H9 (cell line): ENCODE results near the gene CCNJL. TPM values are rescaled to one million over a fixed set of nuclear protein-coding genes. Genes with fewer than 3 reads are reported as not detected.

Experiments used
- DNase-seq: peaks from one replicate; pipeline ENCODE4 v3.0.0-alpha.2; 2017
- H2AFZ ChIP-seq: one replicate; pipeline ENCODE4 v1.6.1; 2013; ENCODE audit warnings: mild to moderate bottlenecking, low read length, control low read depth, moderate library complexity
- H2AK5ac ChIP-seq: 2 replicates; pipeline ENCODE4 v1.6.1; 2013; ENCODE audit warnings: low read length, control low read depth, mixed read lengths; ENCODE audit not compliant: insufficient read length
- H2BK120ac ChIP-seq: one replicate; pipeline ENCODE4 v1.6.1; 2013; ENCODE audit warnings: low read depth, mild to moderate bottlenecking, low read length, control low read depth, inconsistent platforms; ENCODE audit not compliant: poor library complexity, severe bottlenecking
- H2BK12ac ChIP-seq: 2 replicates; pipeline ENCODE4 v1.6.1; 2013; ENCODE audit warnings: low read length, control low read depth, mixed read lengths, low read depth; ENCODE audit not compliant: insufficient read length
- H2BK15ac ChIP-seq: 2 replicates; pipeline ENCODE4 v1.6.1; 2013; ENCODE audit warnings: low read depth, low read length, control low read depth
- H2BK20ac ChIP-seq: one replicate; pipeline ENCODE4 v1.6.1; 2013; ENCODE audit warnings: low read depth, mild to moderate bottlenecking, low read length, control low read depth, inconsistent platforms; ENCODE audit not compliant: poor library complexity, severe bottlenecking
- H2BK5ac ChIP-seq: 2 replicates; pipeline ENCODE4 v1.6.1; 2013; ENCODE audit warnings: low read length, control low read depth, mixed read lengths; ENCODE audit not compliant: insufficient read length
- H3K14ac ChIP-seq: 2 replicates; pipeline ENCODE4 v1.6.1; 2013; ENCODE audit warnings: low read length, control low read depth; ENCODE audit not compliant: insufficient read depth
- H3K18ac ChIP-seq: 2 replicates; pipeline ENCODE4 v1.6.1; 2013; ENCODE audit warnings: low read depth, mild to moderate bottlenecking, mixed read lengths, low read length, control low read depth; ENCODE audit not compliant: insufficient read length
- H3K23ac ChIP-seq: 2 replicates; pipeline ENCODE4 v1.6.1; 2013; ENCODE audit warnings: low read length, control low read depth, mixed read lengths, low read depth; ENCODE audit not compliant: insufficient read length
- H3K23me2 ChIP-seq: 2 replicates; pipeline ENCODE4 v1.6.1; 2013; ENCODE audit warnings: low read depth, mild to moderate bottlenecking, mixed read lengths, low read length, control low read depth; ENCODE audit not compliant: insufficient read length, poor library complexity, severe bottlenecking
- H3K27ac ChIP-seq: 2 replicates; pipeline ENCODE4 v1.5.1; 2013; ENCODE audit warnings: low read length, control low read depth, mixed read lengths, low read depth; ENCODE audit not compliant: insufficient read length
- H3K27me3 ChIP-seq: 2 replicates; pipeline ENCODE4 v1.6.1; 2013; ENCODE audit warnings: low read length, control low read depth, inconsistent platforms; ENCODE audit not compliant: insufficient read depth
- H3K4ac ChIP-seq: 2 replicates; pipeline ENCODE4 v1.6.1; 2013; ENCODE audit warnings: low read depth, mild to moderate bottlenecking, control low read depth, inconsistent platforms, low read length, moderate library complexity
- H3K4me1 ChIP-seq: 2 replicates; pipeline ENCODE4 v1.6.1; 2013; ENCODE audit warnings: low read length, control low read depth, inconsistent platforms; ENCODE audit not compliant: insufficient read depth
- H3K4me2 ChIP-seq: 2 replicates; pipeline ENCODE4 v1.6.1; 2013; ENCODE audit warnings: low read length, control low read depth, mixed read lengths; ENCODE audit not compliant: insufficient read length, insufficient read depth
- H3K56ac ChIP-seq: 2 replicates; pipeline ENCODE4 v1.6.1; 2013; ENCODE audit warnings: low read depth, mild to moderate bottlenecking, mixed read lengths, low read length, control low read depth; ENCODE audit not compliant: insufficient read length
- H3K79me1 ChIP-seq: 2 replicates; pipeline ENCODE4 v1.6.1; 2013; ENCODE audit warnings: low read depth, mild to moderate bottlenecking, moderate library complexity, low read length, control low read depth, inconsistent platforms; ENCODE audit not compliant: insufficient read depth, poor library complexity, severe bottlenecking
- H3K79me2 ChIP-seq: 2 replicates; pipeline ENCODE4 v1.6.1; 2013; ENCODE audit warnings: low read length, control low read depth, inconsistent platforms; ENCODE audit not compliant: insufficient read depth
- H3K9ac ChIP-seq: 2 replicates; pipeline ENCODE4 v1.6.1; 2013; ENCODE audit warnings: low read length, control low read depth, mixed read lengths; ENCODE audit not compliant: insufficient read length; ENCODE audit errors: extremely low read depth
- H3K9me3 ChIP-seq: one replicate; pipeline ENCODE4 v1.6.1; 2013; ENCODE audit warnings: low read depth, low read length, inconsistent platforms; ENCODE audit not compliant: control insufficient read depth
- H3T11ph ChIP-seq: one replicate; pipeline ENCODE4 v1.6.1; 2013; ENCODE audit warnings: mild to moderate bottlenecking, low read length, control low read depth, inconsistent platforms
- H4K20me1 ChIP-seq: one replicate; pipeline ENCODE4 v1.6.1; 2013; ENCODE audit not compliant: control insufficient read depth, insufficient read length, insufficient read depth
- H4K5ac ChIP-seq: 2 replicates; pipeline ENCODE4 v1.6.1; 2013; ENCODE audit warnings: low read depth, mild to moderate bottlenecking, mixed read lengths, low read length, control low read depth; ENCODE audit not compliant: insufficient read length
- H4K8ac ChIP-seq: replicated peaks from 2 replicates; pipeline ENCODE4 v1.6.1; 2013; ENCODE audit warnings: low read length, control low read depth, mixed read lengths, low read depth; ENCODE audit not compliant: insufficient read length
- H4K91ac ChIP-seq: 2 replicates; pipeline ENCODE4 v1.6.1; 2013; ENCODE audit warnings: low read depth, mild to moderate bottlenecking, moderate library complexity, mixed read lengths, low read length, control low read depth; ENCODE audit not compliant: insufficient read length
- H3K27ac Mint-ChIP-seq, 3 experiments: 2 replicates in 2 of 3; 3 replicates in 1 of 3; pipeline ENCODE4 v1.8.0; 2020 to 2021; ENCODE audit warnings: mixed read lengths in 3 of 3, mild to moderate bottlenecking in 1 of 3, moderate library complexity in 1 of 3
- H3K27me3 Mint-ChIP-seq: 2 replicates; pipeline ENCODE4 v1.8.0; 2021; ENCODE audit warnings: low read depth, mild to moderate bottlenecking, moderate library complexity, mixed read lengths
- H3K36me3 Mint-ChIP-seq, 3 experiments: 2 replicates in 2 of 3; 3 replicates in 1 of 3; pipeline ENCODE4 v1.8.0; 2020 to 2021; ENCODE audit warnings: low read depth in 3 of 3, mixed read lengths in 3 of 3; ENCODE audit not compliant: insufficient read depth in 1 of 3
- H3K4me1 Mint-ChIP-seq, 2 experiments: 2 replicates each; pipeline ENCODE4 v1.8.0; 2020; ENCODE audit warnings: mixed read lengths in 2 of 2
- H3K4me3 Mint-ChIP-seq, 2 experiments: 2 replicates in 1 of 2; 3 replicates in 1 of 2; pipeline ENCODE4 v1.8.0; 2020 to 2021; ENCODE audit warnings: mild to moderate bottlenecking in 2 of 2, mixed read lengths in 2 of 2, moderate library complexity in 1 of 2
- H3K9me3 Mint-ChIP-seq, 2 experiments: 2 replicates in 1 of 2; 3 replicates in 1 of 2; pipeline ENCODE4 v1.8.0; 2020; ENCODE audit warnings: mild to moderate bottlenecking in 2 of 2, mixed read lengths in 2 of 2, moderate library complexity in 1 of 2
- WGBS: extraction: QIAGEN DNeasy Blood & Tissue Kit; methylation state at CpG from one replicate; pipeline ENCODE4 v1.1.7; 2013; ENCODE audit warnings: missing lambda C conversion rate, low lambda C conversion rate, mixed read lengths; ENCODE audit not compliant: insufficient read length; ENCODE audit errors: extremely low coverage; 5-methylcytosine and 5-hydroxymethylcytosine counted together
- total RNA-seq: library from RNA; stranded (reverse); gene quantifications from 2 replicates; pipeline ENCODE4 v1.2.1, GENCODE V29; 2021
- TF ChIP-seq, protein P1 (sequence below): fragments of 200-600 bp; sonication (generic); conservative IDR thresholded peaks from 3 replicates; pipeline ENCODE4 v1.8.0; 2021; ENCODE audit warnings: antibody characterized with exemption, mild to moderate bottlenecking

Gene CCNJL
- total RNA-seq, 1 experiment from 2014 or later: 26.9 TPM

GRCh38 chr5:160357861-160358411 lies 45.6 kb upstream of the CCNJL start:
- Histone ChIP-seq H3K9me3 (no peaks in the 10 kb centered on the region), H2AFZ (no peak overlapping the region), H2AK5ac (no peak overlapping the region), H2BK12ac (no peak overlapping the region), H3K79me1 (no peaks in the 10 kb centered on the region), H3K14ac (no peak overlapping the region), H3K27me3 (no peaks in the 10 kb centered on the region), H2BK120ac (no peak overlapping the region), H4K20me1 (no peaks in the 10 kb centered on the region), H2BK5ac (no peak overlapping the region), H3K23ac (no peak overlapping the region), H2BK20ac (no peak overlapping the region), H3T11ph (no peak overlapping the region), H3K56ac (no peak overlapping the region), H4K91ac (no peak overlapping the region), H3K4ac (no peak overlapping the region), H3K9ac (no peak overlapping the region), H3K4me1 (0 out of 2 replicates have a peak, but pooled peaks cover 2% of the 10 kb centered on the region), H3K4me2 (no peak overlapping the region), H3K27ac (no peak overlapping the region), H3K18ac (no peak overlapping the region), H3K23me2 (no peaks in the 10 kb centered on the region), H4K5ac (no peak overlapping the region), H4K8ac (no peak overlapping the region), H3K79me2 (no peaks in the 10 kb centered on the region), H2BK15ac (no peak overlapping the region)
- WGBS: no CpG with 5 or more reads among the region's 7 CpGs
- no peak overlapping the region for H3K27ac Mint-ChIP-seq
- TF ChIP-seq, protein P1, sequence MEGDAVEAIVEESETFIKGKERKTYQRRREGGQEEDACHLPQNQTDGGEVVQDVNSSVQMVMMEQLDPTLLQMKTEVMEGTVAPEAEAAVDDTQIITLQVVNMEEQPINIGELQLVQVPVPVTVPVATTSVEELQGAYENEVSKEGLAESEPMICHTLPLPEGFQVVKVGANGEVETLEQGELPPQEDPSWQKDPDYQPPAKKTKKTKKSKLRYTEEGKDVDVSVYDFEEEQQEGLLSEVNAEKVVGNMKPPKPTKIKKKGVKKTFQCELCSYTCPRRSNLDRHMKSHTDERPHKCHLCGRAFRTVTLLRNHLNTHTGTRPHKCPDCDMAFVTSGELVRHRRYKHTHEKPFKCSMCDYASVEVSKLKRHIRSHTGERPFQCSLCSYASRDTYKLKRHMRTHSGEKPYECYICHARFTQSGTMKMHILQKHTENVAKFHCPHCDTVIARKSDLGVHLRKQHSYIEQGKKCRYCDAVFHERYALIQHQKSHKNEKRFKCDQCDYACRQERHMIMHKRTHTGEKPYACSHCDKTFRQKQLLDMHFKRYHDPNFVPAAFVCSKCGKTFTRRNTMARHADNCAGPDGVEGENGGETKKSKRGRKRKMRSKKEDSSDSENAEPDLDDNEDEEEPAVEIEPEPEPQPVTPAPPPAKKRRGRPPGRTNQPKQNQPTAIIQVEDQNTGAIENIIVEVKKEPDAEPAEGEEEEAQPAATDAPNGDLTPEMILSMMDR: no peak
- H3K4me1 Mint-ChIP-seq: peaks cover 7 to 20% of the 10 kb centered on the region in 2 experiments
- no peaks in the 10 kb centered on the region for H3K9me3 Mint-ChIP-seq
- peaks cover 3% of the 10 kb centered on the region for H3K27me3 Mint-ChIP-seq
- no peaks in the 10 kb centered on the region for H3K36me3 Mint-ChIP-seq
- H3K4me3 Mint-ChIP-seq: no peak overlapping the region
- no peak for DNase-seq
